Osteoblast (primary cell): Measurements from ENCODE around the gene ILF3. TPM values are rescaled to one million over a fixed set of nuclear protein-coding genes. Genes with fewer than 3 reads are reported as not detected.

Experiments used
- DNase-seq: peaks from one replicate; pipeline ENCODE4 v3.0.0; 2011; ENCODE audit warnings: low spot score, mixed read lengths; ENCODE audit not compliant: insufficient read length; ENCODE audit errors: missing footprints
- H2AFZ ChIP-seq: 2 replicates; pipeline ENCODE4 v1.6.0; 2011; ENCODE audit warnings: mild to moderate bottlenecking, low read length
- H3K27ac ChIP-seq: 2 replicates; pipeline ENCODE4 v1.5.1; 2011; ENCODE audit warnings: mild to moderate bottlenecking, low read depth, low read length, moderate library complexity
- H3K27me3 ChIP-seq: 2 replicates; pipeline ENCODE4 v1.6.0; 2012; ENCODE audit warnings: mild to moderate bottlenecking, control low read depth, inconsistent platforms, low read length, moderate library complexity; ENCODE audit not compliant: insufficient read depth
- H3K36me3 ChIP-seq: 2 replicates; pipeline ENCODE4 v1.5.1; 2011; ENCODE audit warnings: mild to moderate bottlenecking, low read length, control low read depth, moderate library complexity; ENCODE audit not compliant: insufficient read depth
- H3K4me1 ChIP-seq: 2 replicates; pipeline ENCODE4 v1.5.1; 2011; ENCODE audit warnings: mild to moderate bottlenecking, low read length, control low read depth, moderate library complexity; ENCODE audit not compliant: insufficient read depth
- H3K4me2 ChIP-seq: 2 replicates; pipeline ENCODE4 v1.6.0; 2011; ENCODE audit warnings: mild to moderate bottlenecking, low read length; ENCODE audit not compliant: insufficient read depth
- H3K4me3 ChIP-seq: fragments of 200-600 bp; sonication (generic); 3 replicates; pipeline ENCODE4 v1.5.1; 2012; ENCODE audit warnings: mild to moderate bottlenecking, low read length, inconsistent platforms; ENCODE audit not compliant: insufficient read depth
- H3K79me2 ChIP-seq: 2 replicates; pipeline ENCODE4 v1.6.0; 2012; ENCODE audit warnings: mild to moderate bottlenecking, low read length, control low read depth, inconsistent platforms; ENCODE audit not compliant: insufficient read depth
- H3K9me3 ChIP-seq: 2 replicates; pipeline ENCODE4 v1.5.1; 2011; ENCODE audit warnings: low read depth, low read length, control low read depth
- H4K20me1 ChIP-seq: 2 replicates; pipeline ENCODE4 v1.6.0; 2012; ENCODE audit warnings: mild to moderate bottlenecking, low read length, control low read depth; ENCODE audit not compliant: insufficient read depth
- CTCF ChIP-seq: IDR thresholded peaks from 2 replicates; pipeline ENCODE4 v1.5.1; 2011; ENCODE audit warnings: mild to moderate bottlenecking, low read depth, low read length, moderate library complexity; ENCODE audit errors: extremely low read depth
- total RNA-seq: library from RNA; depleted of rRNA; stranded (reverse); fragments of >200 nt; gene quantifications from 2 replicates; pipeline ENCODE4 v1.2.3, GENCODE V29; 2012

The ILF3 gene
- total RNA-seq, 1 donor: 107 TPM

- Histone ChIP-seq H2AFZ (peak overlapping the region; percentile 89), H3K27ac (no peak overlapping the region), H4K20me1 (peaks cover 33% of the 10 kb centered on the region), H3K4me1 (peaks cover 12% of the 10 kb centered on the region), H3K27me3 (no peaks in the 10 kb centered on the region), H3K4me3 (peak overlapping the region; percentile 62), H3K79me2 (peaks cover 40% of the 10 kb centered on the region), H3K36me3 (peaks cover 18% of the 10 kb centered on the region), H3K4me2 (peak overlapping the region; percentile 90), H3K9me3 (no peaks in the 10 kb centered on the region)
- no peak for DNase-seq
- no peak for TF ChIP-seq CTCF
Measured at GRCh38 chr19:10717054-10717355, 62.9 kb downstream of the ILF3 start.

- Histone ChIP-seq H4K20me1 (peaks cover 38% of the 10 kb centered on the region), H3K4me1 (peaks cover 12% of the 10 kb centered on the region), H3K4me2 (peak within 1 kb of the TSS; percentile 98), H3K27me3 (no peaks in the 10 kb centered on the region), H2AFZ (peak within 1 kb of the TSS; percentile 89), H3K36me3 (peaks cover 18% of the 10 kb centered on the region), H3K79me2 (peaks cover 46% of the 10 kb centered on the region), H3K4me3 (peak within 1 kb of the TSS; percentile 96), H3K9me3 (no peaks in the 10 kb centered on the region), H3K27ac (peak within 1 kb of the TSS; percentile 74)
- TF ChIP-seq CTCF: peak; percentile 98
- DNase-seq: peak; percentile 99
Measured at GRCh38 chr19:10717356-10718204, 63.4 kb downstream of the ILF3 start, which contains the start of gene DNM2. Gene DNM2, plus strand, starts transcription at chr19:10718079. Its CDS starts 164 bp downstream, at chr19:10718243.

- H3K4me2 ChIP-seq: peak overlapping the region; percentile 98
- peaks cover 17% of the 10 kb centered on the region for H3K36me3 ChIP-seq
- TF ChIP-seq CTCF: no peak
- peak overlapping the region; percentile 74 for H3K27ac ChIP-seq
- peaks cover 12% of the 10 kb centered on the region for H3K4me1 ChIP-seq
- peaks cover 55% of the 10 kb centered on the region for H3K79me2 ChIP-seq
- no peaks in the 10 kb centered on the region for H3K9me3 ChIP-seq
- peak; percentile 89 for DNase-seq
- H2AFZ ChIP-seq: peak overlapping the region; percentile 77
- H3K27me3 ChIP-seq: no peaks in the 10 kb centered on the region
- H4K20me1 ChIP-seq: peaks cover 44% of the 10 kb centered on the region
- peak overlapping the region; percentile 96 for H3K4me3 ChIP-seq
Measured at GRCh38 chr19:10718205-10719196, 64.4 kb downstream of the ILF3 start.
